Uterus (tissue), 2 donors: ENCODE results near the gene FRRS1.

Experiments
- CTCF ChIP-seq, 4 experiments: fragments of 200-600 bp in 2 of 4; fragments of 450-650 bp in 2 of 4; sonication (generic) in 2 of 4; IDR thresholded peaks; one replicate each; pipeline ENCODE4 v1.5.1; 2016 to 2019; ENCODE audit warnings: antibody characterized with exemption in 4 of 4, mild to moderate bottlenecking in 2 of 4, moderate library complexity in 1 of 4
- POLR2A ChIP-seq, 2 donors: fragments of 450-650 bp; IDR thresholded peaks; one replicate each; pipeline ENCODE4 v1.6.1; 2016; ENCODE audit warnings: antibody characterized with exemption in 2 of 2, mild to moderate bottlenecking in 1 of 2, moderate library complexity in 1 of 2

GRCh38 chr1:99766378-99766800 lies at the start of gene FRRS1:
- TF ChIP-seq CTCF (IDR thresholded peaks at IDR 0.05) (no peak), POLR2A (IDR thresholded peaks at IDR 0.05) (no peak)
